ENCODE data around the gene RGN.
"Not testable (repeated sequence)": the region's sequence is repeated elsewhere in the genome, so short reads cannot be mapped to it uniquely, and the experiment has no call there.

RGN gene

DNA sequence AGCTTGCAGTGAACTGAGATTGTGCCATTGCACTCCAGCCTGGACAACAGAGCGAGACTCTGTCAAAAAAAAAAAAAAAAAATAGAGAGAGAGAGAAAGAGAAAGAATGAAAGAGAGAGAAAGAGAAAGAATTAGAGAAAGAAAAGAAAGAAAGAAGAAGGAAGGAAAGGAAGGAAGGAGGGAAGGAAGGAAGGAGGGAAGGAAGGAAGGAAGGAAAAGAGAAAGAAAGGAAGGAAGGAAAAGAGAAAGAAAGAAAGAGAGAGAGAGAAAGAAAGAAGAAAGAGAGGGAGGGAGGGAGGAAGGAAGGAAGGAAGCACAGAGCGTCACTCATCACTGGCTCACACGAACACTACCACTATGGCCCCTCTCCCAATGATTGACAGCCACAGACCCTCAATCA lies 46.2 kb downstream of the RGN start:
- not testable (repeated sequence) for DNase-seq

DNA sequence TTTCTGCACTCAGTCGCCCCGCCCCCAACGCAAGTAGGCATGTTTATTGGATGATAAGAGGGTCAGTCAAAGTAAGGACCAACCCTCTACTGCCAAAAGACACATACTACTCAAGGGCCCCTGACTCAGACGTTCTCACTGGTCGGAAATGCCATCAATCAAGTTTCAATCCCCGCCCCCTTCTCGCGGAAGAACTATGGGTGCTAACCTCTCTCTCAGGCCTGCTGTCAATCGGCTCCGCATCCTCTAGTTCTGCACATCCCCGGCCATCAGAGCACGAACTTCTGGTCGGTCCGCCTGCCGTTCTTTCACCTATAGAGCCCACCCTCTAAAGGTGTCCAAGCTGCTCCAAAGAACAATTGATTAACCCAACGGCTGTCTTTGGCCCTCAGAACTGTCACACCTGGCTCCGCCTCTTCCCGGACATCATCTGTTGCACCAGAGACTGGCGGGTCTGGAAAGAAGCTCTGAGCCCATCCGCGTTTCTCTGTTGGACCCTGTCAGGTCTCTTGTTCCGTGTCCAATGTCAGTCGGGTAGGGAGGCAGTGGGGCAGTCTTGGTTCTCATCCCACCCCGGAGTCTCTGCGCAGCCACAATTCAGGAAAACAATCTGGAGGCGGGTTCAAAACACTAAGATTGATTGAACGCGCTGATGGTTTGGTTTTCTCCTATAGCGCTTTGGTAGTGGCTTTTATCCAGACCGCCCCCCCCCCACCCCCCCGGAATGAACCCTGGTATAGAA lies 51.1 kb downstream of the RGN start:
- peak; percentile 96 for DNase-seq

- no peak for DNase-seq
These were observed 51.7 kb downstream of the RGN start for GRCh38 chrX:47129899-47130358.

DNA sequence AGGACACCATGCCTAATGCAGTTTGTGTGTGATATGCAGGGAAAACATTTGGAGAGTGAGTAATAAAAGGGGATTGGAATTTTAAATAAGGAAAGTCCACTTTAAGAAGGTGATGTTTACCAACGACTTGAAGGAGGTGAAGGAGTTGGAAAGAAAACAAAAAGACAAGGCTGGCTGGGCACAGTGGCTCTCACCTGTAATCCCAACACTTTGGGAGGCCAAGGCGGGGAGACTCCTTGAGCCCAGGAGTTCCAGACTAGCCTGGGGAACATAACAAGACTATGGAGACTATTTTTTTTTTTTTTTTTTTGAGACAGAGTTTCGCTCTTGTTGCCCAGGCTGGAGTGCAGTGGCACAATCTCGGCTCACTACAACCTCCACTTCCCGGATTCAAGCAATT lies 55.2 kb downstream of the RGN start:
- no peak for DNase-seq

GRCh38 chrX:47135650-47136049 lies 57.4 kb downstream of the RGN start:
- DNase-seq: not testable (repeated sequence)

DNA sequence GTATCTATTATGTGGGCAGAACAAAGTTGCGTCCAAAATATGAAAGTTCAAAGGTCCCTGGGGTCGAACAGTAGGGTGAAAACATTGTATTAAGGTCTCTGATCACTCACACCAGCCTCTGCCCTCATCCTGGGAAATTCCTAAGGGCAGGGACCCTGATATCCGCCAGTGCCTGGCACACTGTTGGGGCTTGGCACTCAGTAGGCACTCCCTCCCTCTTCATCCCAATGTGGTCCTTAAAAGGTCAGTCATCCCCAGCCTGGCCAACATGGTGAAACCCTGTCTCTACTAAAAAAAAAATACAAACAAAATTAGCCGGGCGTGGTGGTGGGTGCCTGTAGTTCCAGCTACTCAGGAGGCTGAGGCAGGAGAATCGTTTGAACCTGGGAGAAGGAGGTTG lies 59.9 kb downstream of the RGN start:
- DNase-seq: no peak

Measured in hematopoietic multipotent progenitor cell treated with erythropoietin and hydrocortisone succinate and interleukin-3 and kit ligand, for 4 days (in vitro differentiated cells).